A673 (cell line): ENCODE data around the gene ATCAY. TPM values are rescaled to one million over a fixed set of nuclear protein-coding genes. Genes with fewer than 3 reads are reported as not detected.
"Not testable (repeated sequence)": the region's sequence is repeated elsewhere in the genome, so short reads cannot be mapped to it uniquely, and the experiment has no call there.

Source experiments
- BruUV-seq: library from RNA; stranded (reverse); fragments of 400-500 nt; replicated peaks from 2 replicates; lab custom pipeline; 2021; lab: Mats Ljungman, UMichigan
- CTCF ChIA-PET: fragments of 300-600 bp; sonication (Branson Sonifier 250); formaldehyde crosslinking; loops from one replicate; lab custom pipeline; 2022; ENCODE audit warnings: antibody characterized with exemption; lab: Charles Lee
- POLR2A ChIA-PET: fragments of 300-600 bp; sonication (Branson Sonifier 250); formaldehyde crosslinking; loops from one replicate; lab custom pipeline; 2022; ENCODE audit warnings: antibody characterized with exemption; ENCODE audit not compliant: low non-redundant PET; lab: Charles Lee
- DNase-seq: peaks from one replicate; pipeline ENCODE4 v3.0.0-alpha.2; 2015; ENCODE audit warnings: low spot score
- H3K27ac ChIP-seq: fragments of 200-600 bp; sonication (generic); 2 replicates; pipeline ENCODE4 v1.5.1; 2016; ENCODE audit warnings: mixed run types, low read depth, mild to moderate bottlenecking, mixed read lengths, antibody characterized with exemption, low read length; ENCODE audit not compliant: poor library complexity, severe bottlenecking
- H3K27me3 ChIP-seq: fragments of 200-600 bp; sonication (generic); replicated peaks from 2 replicates; pipeline ENCODE4 v1.6.1; 2017; ENCODE audit warnings: mixed run types, low read depth, mild to moderate bottlenecking, mixed read lengths, antibody characterized with exemption, low read length; ENCODE audit not compliant: insufficient read depth, poor library complexity
- H3K36me3 ChIP-seq: fragments of 200-600 bp; sonication (generic); 2 replicates; pipeline ENCODE4 v1.6.1; 2016; ENCODE audit warnings: mixed run types, mild to moderate bottlenecking, mixed read lengths, antibody characterized with exemption, low read length; ENCODE audit not compliant: insufficient read depth, poor library complexity, severe bottlenecking
- H3K4me1 ChIP-seq: fragments of 200-600 bp; sonication (generic); 2 replicates; pipeline ENCODE4 v1.6.1; 2017; ENCODE audit warnings: mixed run types, mild to moderate bottlenecking, mixed read lengths, antibody characterized with exemption, low read length; ENCODE audit not compliant: insufficient read depth, poor library complexity, severe bottlenecking
- H3K4me3 ChIP-seq: fragments of 200-600 bp; sonication (generic); 2 replicates; pipeline ENCODE4 v1.5.1; 2016; ENCODE audit warnings: low read depth, mixed run types, mild to moderate bottlenecking, mixed read lengths, low read length; ENCODE audit not compliant: poor library complexity, severe bottlenecking
- H3K9me3 ChIP-seq: fragments of 200-600 bp; sonication (generic); 2 replicates; pipeline ENCODE4 v1.6.1; 2016; ENCODE audit warnings: mixed run types, low read depth, mild to moderate bottlenecking, mixed read lengths, antibody characterized with exemption, low read length; ENCODE audit not compliant: poor library complexity, severe bottlenecking
- CTCF ChIP-seq: fragments of 300-800, 200-600 bp; sonication (generic); conservative IDR thresholded peaks from 2 replicates; pipeline ENCODE4 v1.5.1; 2017; ENCODE audit warnings: low read depth, mild to moderate bottlenecking, antibody characterized with exemption, low read length, moderate library complexity, mixed read lengths
- EZH2 ChIP-seq: fragments of 200-600 bp; sonication (generic); IDR thresholded peaks from 2 replicates; pipeline ENCODE4 v1.6.1; 2017; ENCODE audit warnings: borderline replicate concordance, low read depth, mild to moderate bottlenecking, mixed read lengths, antibody characterized with exemption, low read length; ENCODE audit not compliant: poor library complexity, severe bottlenecking
- intact Hi-C: fragments of 100-400 bp; cut with micrococcal nuclease; formaldehyde crosslinking; loops from one replicate; pipeline ENCODE4 v1.10.0; 2022; ENCODE audit not compliant: unreplicated experiment
- total RNA-seq: library from RNA; stranded (reverse); gene quantifications from 2 replicates; pipeline ENCODE4 v1.2.3, GENCODE V29; 2021

Gene ATCAY
- total RNA-seq, 1 experiment from 2014 or later = 0.95 TPM

- no peak for DNase-seq
- H3K9me3 ChIP-seq = no peaks in the 10 kb centered on the region
- ChIA-PET CTCF (no interaction called here), POLR2A (no interaction called here)
- no peaks in the 10 kb centered on the region for H3K36me3 ChIP-seq
- no peak overlapping the region for H3K4me3 ChIP-seq
- BruUV-seq = no TSS peak
- no peaks in the 10 kb centered on the region for H3K4me1 ChIP-seq
- TF ChIP-seq CTCF (no peak), EZH2 (no peak)
- no peak overlapping the region for H3K27ac ChIP-seq
- H3K27me3 ChIP-seq = no peaks in the 10 kb centered on the region
- intact Hi-C loops = no loop called here
Measured at GRCh38 chr19:3949294-3949693, 68.8 kb downstream of the ATCAY start.

GRCh38 chr19:3949997-3950859 lies 69.7 kb downstream of the ATCAY start:
- POLR2A ChIA-PET = no interaction called here
- no peaks in the 10 kb centered on the region for H3K36me3 ChIP-seq
- no peaks in the 10 kb centered on the region for H3K9me3 ChIP-seq
- no TSS peak for BruUV-seq
- H3K27ac ChIP-seq = no peak overlapping the region
- no peaks in the 10 kb centered on the region for H3K4me1 ChIP-seq
- CTCF ChIA-PET = no interaction called here
- intact Hi-C loops = no loop called here
- H3K4me3 ChIP-seq = no peak overlapping the region
- no peaks in the 10 kb centered on the region for H3K27me3 ChIP-seq
- no peak for DNase-seq
- TF ChIP-seq CTCF = no peak
- no peak for TF ChIP-seq EZH2

- no peak for DNase-seq
- intact Hi-C loops = no loop called here
- H3K9me3 ChIP-seq = no peaks in the 10 kb centered on the region
- ChIA-PET POLR2A (no interaction called here), CTCF (no interaction called here)
- no peaks in the 10 kb centered on the region for H3K27me3 ChIP-seq
- H3K4me3 ChIP-seq = no peak overlapping the region
- no peak overlapping the region for H3K27ac ChIP-seq
- BruUV-seq = no TSS peak
- TF ChIP-seq CTCF (no peak), EZH2 (no peak)
- no peaks in the 10 kb centered on the region for H3K36me3 ChIP-seq
- H3K4me1 ChIP-seq = no peaks in the 10 kb centered on the region
Measured at GRCh38 chr19:3950871-3951861, 70.7 kb downstream of the ATCAY start.

GRCh38 chr19:3952755-3953276 lies 72.3 kb downstream of the ATCAY start:
- POLR2A ChIA-PET, H3K4me3 ChIP-seq, H3K27ac ChIP-seq, DNase-seq, H3K9me3 ChIP-seq, CTCF ChIA-PET, BruUV-seq, H3K27me3 ChIP-seq, intact Hi-C loops, H3K4me1 ChIP-seq, H3K36me3 ChIP-seq: not testable (repeated sequence)
